Skin epidermis (tissue), 12 donors: ENCODE results near the gene TMEM167B.

Experiments used
- H3K27ac ChIP-seq, 21 experiments: fragments of 200-600 bp; sonication (generic) in 11 of 21; one replicate each; pipeline ENCODE4 v1.5.0; 2020; ENCODE audit warnings: mild to moderate bottlenecking in 3 of 21, inconsistent platforms in 2 of 21, moderate library complexity in 2 of 21
- H3K4me3 ChIP-seq, 7 experiments: fragments of 200-600 bp; sonication (generic) in 2 of 7; one replicate each; pipeline ENCODE4 v1.5.0; 2020; ENCODE audit warnings: inconsistent platforms in 2 of 7, mild to moderate bottlenecking in 2 of 7, moderate library complexity in 1 of 7

Gene TMEM167B

GRCh38 chr1:109111386-109112055 is 21.0 kb downstream of the TMEM167B start:
- no peak overlapping the region for H3K4me3 ChIP-seq
- H3K27ac ChIP-seq: no peak overlapping the region

GRCh38 chr1:109112056-109112651 is 21.6 kb downstream of the TMEM167B start:
- peak overlapping the region in 1 of 21 experiments; percentile 16 for H3K27ac ChIP-seq
- H3K4me3 ChIP-seq: peak overlapping the region in 2 of 7 experiments; percentile 41 to 44

DNA sequence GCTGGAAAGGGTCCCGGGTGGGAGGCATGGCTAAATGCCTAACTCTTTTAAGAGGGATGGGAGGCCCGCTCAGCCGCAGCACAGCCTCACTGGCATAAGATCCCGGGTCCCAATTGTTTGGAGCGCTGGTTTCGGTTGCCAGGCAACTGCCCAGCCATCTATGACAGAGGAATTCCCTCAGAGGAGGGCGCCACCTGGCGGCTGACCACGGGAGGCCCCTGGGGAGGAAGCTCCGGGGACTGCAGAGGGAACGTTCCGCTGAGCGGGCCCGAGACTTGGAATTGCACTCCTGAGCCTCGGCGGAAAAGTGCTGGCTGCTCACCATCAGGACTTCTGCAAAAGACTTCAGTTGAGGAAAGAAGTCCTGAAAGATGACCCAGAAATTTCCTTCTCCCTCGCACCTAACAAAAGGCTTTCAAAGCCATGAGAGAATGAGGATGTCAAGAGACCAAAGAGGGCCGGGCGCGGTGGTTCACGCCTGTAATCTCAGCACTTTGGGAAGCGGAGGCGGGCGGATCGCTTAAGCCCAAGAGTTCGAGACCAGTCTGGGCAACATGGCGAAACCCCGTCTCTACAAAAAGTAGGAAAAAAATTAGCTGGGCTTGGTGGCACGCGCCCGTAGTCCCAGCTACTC is 22.2 kb downstream of the TMEM167B start:
- Histone ChIP-seq H3K27ac (peak overlapping the region in 1 of 21 experiments; percentile 16), H3K4me3 (peak overlapping the region in 5 of 7 experiments; percentile 2 to 44 (median 19))

DNA sequence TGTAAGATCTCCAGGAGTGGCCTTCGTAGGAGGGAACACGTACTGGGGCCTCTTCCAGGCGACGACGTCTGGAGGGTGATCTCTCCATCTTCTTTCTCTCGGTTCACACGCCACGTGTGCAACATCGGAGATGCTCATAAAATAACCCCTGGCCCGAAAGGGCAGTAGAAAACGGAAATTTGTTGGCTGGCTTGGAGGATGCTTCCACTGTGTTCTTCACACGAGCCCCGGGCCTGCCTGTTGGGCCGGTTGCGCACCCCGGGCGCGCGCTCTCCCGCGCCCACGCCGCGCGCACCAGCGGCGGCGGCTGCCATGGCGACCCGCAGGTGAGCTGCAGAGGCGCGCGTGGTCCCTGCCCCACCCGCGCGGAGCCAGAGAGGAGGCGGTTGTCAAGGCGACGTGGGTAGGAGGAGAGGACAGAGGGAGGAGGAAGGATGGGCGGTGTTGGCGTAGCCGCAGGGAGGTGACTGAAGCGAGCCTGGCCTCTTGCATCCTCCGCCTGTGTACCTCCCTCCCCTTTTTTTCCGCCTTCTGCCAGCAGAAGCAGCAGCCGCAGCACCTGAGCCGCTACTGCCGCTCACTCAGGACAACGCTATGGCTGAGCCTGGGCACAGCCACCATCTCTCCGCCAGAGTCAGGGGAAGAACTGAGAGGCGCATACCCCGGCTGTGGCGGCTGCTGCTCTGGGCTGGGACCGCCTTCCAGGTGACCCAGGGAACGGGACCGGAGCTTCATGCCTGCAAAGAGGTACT is 23.2 kb downstream of the TMEM167B start, which contains the start of gene ELAPOR1:
Gene ELAPOR1, plus strand, starts transcription at position 526 of the 752 bp plus-strand sequence. Its CDS starts 69 bp downstream, at position 595.
- peak within 1 kb of the TSS; percentile 16 to 44 (median 26) for H3K4me3 ChIP-seq
- H3K27ac ChIP-seq: no peak within 1 kb of the TSS

GRCh38 chr1:109114342-109114674 is 23.7 kb downstream of the TMEM167B start:
- Histone ChIP-seq H3K27ac (no peak overlapping the region), H3K4me3 (peak overlapping the region; percentile 16 to 44 (median 26))

DNA sequence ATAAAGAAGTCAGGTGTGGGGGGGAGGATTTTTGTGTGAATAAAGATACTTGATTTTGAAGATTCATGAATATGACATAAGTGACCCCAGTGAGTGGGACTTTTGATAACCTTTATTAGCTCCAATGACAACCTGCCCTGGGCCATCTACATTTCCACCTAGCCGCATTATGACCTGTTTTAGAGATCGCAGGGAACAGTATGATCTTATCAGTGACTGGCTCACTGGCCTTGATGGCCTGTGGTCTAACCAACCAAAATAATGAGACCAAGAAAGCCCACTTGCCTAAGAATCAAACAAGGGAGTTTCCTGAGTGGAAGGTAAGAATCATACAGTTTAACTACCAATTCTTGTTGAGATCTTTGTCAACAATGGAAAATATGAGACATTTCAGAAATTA is 25.1 kb downstream of the TMEM167B start:
- Histone ChIP-seq H3K27ac (peak overlapping the region in 1 of 21 experiments; percentile 40), H3K4me3 (no peak overlapping the region)

GRCh38 chr1:109116286-109116685 is 25.7 kb downstream of the TMEM167B start:
- H3K27ac ChIP-seq: no peak overlapping the region
- no peak overlapping the region for H3K4me3 ChIP-seq

DNA sequence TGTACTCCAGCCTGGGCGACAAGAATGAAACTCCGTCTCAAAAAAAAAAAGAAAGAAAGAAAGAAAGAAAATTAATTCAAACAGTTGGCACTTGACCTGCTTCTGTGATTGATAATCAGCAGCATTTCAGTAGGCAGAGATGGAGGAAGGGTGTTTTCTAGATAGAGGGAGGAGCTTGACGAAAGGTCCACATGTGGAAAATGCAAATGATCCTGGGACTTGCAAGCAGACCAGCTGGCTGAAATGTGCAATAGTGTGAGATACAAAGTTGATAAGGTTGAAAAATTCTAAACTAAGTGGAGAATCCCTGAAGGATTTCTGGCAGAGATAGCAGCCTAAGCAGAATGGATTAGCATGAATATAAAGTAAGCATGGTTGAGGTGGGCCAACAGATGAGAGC is 27.5 kb downstream of the TMEM167B start:
- no peak overlapping the region for H3K27ac ChIP-seq
- H3K4me3 ChIP-seq: no peak overlapping the region

- Histone ChIP-seq H3K27ac (no peak overlapping the region), H3K4me3 (no peak overlapping the region)
These were observed 29.8 kb downstream of the TMEM167B start for GRCh38 chr1:109120356-109120755.

- Histone ChIP-seq H3K4me3 (no peak overlapping the region), H3K27ac (no peak overlapping the region)
These were observed 40.5 kb downstream of the TMEM167B start for GRCh38 chr1:109131059-109131458.

GRCh38 chr1:109131800-109132199 is 41.2 kb downstream of the TMEM167B start:
- no peak overlapping the region for H3K4me3 ChIP-seq
- no peak overlapping the region for H3K27ac ChIP-seq

DNA sequence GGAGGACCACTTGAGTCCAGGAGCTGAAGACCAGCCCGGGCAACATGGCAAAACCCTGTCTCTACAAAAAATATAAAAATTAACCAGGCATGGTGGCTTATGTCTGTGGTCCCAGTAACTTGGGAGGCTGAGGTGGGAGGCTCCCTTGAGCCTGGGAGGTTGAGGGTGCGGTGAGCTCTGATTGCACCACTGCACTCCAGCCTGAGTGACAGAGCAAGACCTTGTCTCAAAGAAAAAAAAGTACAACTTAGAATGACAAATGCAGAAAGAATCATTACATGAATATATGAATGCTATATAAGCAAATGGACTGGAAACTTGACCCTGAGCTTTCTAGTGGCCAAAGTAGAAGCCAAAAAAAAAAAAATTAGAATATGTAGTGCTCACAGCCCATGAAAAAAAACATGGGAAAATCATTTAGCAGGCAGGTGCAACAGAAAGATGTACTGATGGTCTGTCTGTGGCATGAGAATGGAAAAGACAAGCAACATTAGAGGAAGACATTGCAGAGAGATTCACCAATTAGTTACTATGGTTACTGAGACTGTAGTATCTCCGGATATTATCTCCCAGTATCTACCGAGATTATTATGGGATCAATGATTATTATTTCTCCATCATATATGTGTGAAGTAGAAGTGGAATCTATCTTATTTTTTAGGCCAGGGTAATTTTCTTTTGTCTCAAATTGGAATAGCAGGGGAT is 42.6 kb downstream of the TMEM167B start:
- H3K27ac ChIP-seq: no peak overlapping the region
- H3K4me3 ChIP-seq: no peak overlapping the region

DNA sequence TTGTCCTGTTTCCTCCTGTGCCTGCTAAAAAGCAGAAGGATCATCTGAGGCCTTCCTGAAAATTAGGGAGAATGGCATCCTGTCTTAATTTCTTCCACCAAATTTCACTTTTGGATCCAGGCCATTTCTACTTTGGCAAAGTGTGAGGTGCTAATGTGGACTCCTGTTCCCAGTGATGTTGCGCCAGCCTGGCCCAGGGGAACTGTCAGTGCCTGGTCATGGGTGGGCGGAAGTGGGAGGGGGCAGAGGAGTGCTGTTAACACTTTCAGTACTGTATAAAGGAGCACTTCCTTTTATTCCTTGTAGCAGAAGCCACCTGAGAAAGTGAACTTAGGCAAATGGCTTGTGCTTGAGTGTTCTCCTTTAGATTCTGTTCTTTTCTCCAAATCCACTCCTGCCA is 43.3 kb downstream of the TMEM167B start:
- no peak overlapping the region for H3K4me3 ChIP-seq
- no peak overlapping the region for H3K27ac ChIP-seq

DNA sequence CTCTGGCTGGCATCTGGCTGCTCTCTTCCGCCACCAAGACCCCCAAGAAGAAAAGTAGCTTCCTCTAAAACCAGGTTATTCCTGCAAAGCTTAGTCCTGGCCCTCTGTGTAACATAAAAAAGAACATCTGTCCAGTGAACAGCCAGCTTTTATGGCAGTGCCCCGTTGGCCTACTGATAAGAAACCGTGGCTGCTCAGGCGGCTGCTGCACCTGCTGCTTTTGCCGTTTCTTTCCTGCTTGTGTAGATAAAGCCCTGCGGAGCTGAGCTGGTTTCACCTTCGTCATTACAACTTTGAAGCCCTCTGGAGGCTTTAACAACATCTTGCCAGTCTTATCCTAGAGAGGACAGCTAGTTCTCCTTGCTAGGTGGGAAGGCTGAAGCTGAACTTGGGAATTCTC is 43.9 kb downstream of the TMEM167B start:
- Histone ChIP-seq H3K27ac (peak overlapping the region in 1 of 21 experiments; percentile 2), H3K4me3 (no peak overlapping the region)

GRCh38 chr1:109135940-109136339 is 45.4 kb downstream of the TMEM167B start:
- Histone ChIP-seq H3K27ac (no peak overlapping the region), H3K4me3 (no peak overlapping the region)

- H3K27ac ChIP-seq: no peak overlapping the region
- no peak overlapping the region for H3K4me3 ChIP-seq
These were observed 46.2 kb downstream of the TMEM167B start for GRCh38 chr1:109136766-109137165.

GRCh38 chr1:109137958-109138357 is 47.4 kb downstream of the TMEM167B start:
- Histone ChIP-seq H3K4me3 (no peak overlapping the region), H3K27ac (no peak overlapping the region)

- Histone ChIP-seq H3K4me3 (no peak overlapping the region), H3K27ac (no peak overlapping the region)
These were observed 47.8 kb downstream of the TMEM167B start for GRCh38 chr1:109138358-109138757.

- Histone ChIP-seq H3K4me3 (no peak overlapping the region), H3K27ac (no peak overlapping the region)
These were observed 49.8 kb downstream of the TMEM167B start for GRCh38 chr1:109140392-109140791.

DNA sequence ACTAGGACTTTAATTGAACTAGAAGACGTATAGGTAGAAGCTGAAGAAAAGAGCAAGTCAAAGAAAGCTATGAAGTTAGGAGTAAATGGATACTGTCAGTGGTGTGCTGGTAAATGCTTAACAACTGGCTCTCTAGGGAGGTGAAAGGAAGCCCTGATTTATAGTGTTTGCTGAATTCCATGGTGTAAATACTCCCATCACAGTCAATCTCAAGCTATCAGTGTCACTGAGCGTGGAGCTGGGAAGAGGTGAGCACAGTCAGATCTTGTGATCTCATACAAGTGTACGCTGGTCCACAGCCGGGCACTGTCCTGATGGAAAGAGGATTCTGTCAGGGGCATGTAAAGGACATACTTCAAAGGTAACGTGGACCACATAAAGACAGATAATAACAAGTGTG is 51.7 kb downstream of the TMEM167B start:
- H3K27ac ChIP-seq: no peak overlapping the region

More for the DNA sequence above, 51.7 kb downstream of the TMEM167B start:
- no peak overlapping the region for H3K4me3 ChIP-seq
